IMR-90 (cell line): ENCODE data around the gene JMY.

Source experiments
- CHD1 ChIP-seq: IDR thresholded peaks from 2 replicates; pipeline ENCODE4 v1.6.1; 2012; ENCODE audit warnings: low read depth, low read length, improper control_type of control experiment
- CTCF ChIP-seq: conservative IDR thresholded peaks from 2 replicates; pipeline ENCODE4 v1.5.1; 2012; ENCODE audit warnings: mild to moderate bottlenecking, low read depth, low read length, improper control_type of control experiment
- ELK1 ChIP-seq: fragments of 150-350 bp; IDR thresholded peaks from 2 replicates; pipeline ENCODE4 v1.6.1; 2016; ENCODE audit warnings: low read depth, mild to moderate bottlenecking, low read length, moderate library complexity, borderline replicate concordance
- MAZ ChIP-seq: IDR thresholded peaks from 2 replicates; pipeline ENCODE4 v1.6.1; 2012; ENCODE audit warnings: low read depth, mild to moderate bottlenecking, low read length, improper control_type of control experiment, moderate library complexity, borderline replicate concordance
- MXI1 ChIP-seq: IDR thresholded peaks from 2 replicates; pipeline ENCODE4 v1.6.1; 2012; ENCODE audit warnings: low read depth, mild to moderate bottlenecking, low read length, moderate library complexity, borderline replicate concordance
- POLR2A ChIP-seq: IDR thresholded peaks from 2 replicates; pipeline ENCODE4 v1.6.1; 2012; ENCODE audit warnings: mild to moderate bottlenecking, low read depth, low read length
- RAD21 ChIP-seq: IDR thresholded peaks from 2 replicates; pipeline ENCODE4 v1.6.1; 2012; ENCODE audit warnings: low read length, improper control_type of control experiment
- RFX5 ChIP-seq: IDR thresholded peaks from 2 replicates; pipeline ENCODE4 v1.8.0; 2012; ENCODE audit warnings: low read depth, mild to moderate bottlenecking, low read length, moderate library complexity
- SMC3 ChIP-seq: fragments of 150-350 bp; IDR thresholded peaks from 2 replicates; pipeline ENCODE4 v1.6.1; 2016; ENCODE audit warnings: low read depth, mild to moderate bottlenecking, antibody characterized with exemption, low read length, moderate library complexity

GRCh38 chr5:79302454-79302853 is 66.5 kb downstream of the JMY start:
- TF ChIP-seq POLR2A (no peak), CTCF (no peak), MAZ (no peak), CHD1 (no peak), SMC3 (no peak), RAD21 (no peak), RFX5 (no peak), MXI1 (no peak), ELK1 (no peak)
